Stimulated activated CD4-positive, alpha-beta T cell treated with anti-CD3 and anti-CD28 coated beads, Interleukin-4, amount 100 ng/mL, for 24 hours (primary cell): ENCODE results near the gene FBXL19.

Source experiments
- DNase-seq: peaks from one replicate; pipeline ENCODE4 v3.0.0-alpha.2; 2020

The FBXL19 gene

DNA sequence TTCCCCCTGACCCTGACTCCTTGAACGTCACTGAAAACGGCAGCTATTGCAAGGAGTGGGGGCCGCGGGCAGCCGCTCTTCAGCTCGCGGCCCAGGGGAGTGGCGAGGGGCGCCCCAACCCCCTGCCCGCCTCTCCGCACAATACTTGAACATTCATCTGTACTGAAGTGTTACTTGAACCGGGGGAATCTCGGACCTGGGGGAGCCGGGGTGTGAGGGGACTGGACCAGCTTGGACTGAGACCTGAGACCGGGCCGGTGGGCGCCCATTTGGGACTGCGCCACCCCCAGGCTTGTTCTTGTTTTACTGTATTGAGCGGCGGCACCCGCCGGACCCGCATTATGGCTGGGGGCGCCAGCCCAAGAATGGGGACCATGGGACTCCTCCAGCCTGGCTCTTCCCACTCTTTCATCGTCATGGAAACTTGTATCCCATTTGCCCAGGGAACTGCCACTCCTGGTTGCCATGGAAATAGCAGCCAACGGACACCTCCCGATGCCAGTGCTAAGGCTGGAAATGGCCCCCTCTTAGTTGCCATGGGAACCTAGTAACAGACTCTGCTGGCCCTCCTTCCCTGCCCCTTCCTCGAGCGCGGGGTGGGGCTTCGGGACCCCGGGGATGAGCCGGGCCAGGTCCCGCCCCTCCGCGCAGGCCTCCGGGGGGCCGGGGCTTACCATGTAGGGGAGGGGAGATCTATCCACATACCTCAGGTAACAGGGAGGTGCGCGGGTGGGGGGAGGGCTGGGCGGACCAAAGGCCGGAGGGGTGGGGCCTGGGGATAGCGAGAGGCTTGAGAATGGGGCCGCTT lies 24.7 kb downstream of the FBXL19 start:
- no peak for DNase-seq

DNA sequence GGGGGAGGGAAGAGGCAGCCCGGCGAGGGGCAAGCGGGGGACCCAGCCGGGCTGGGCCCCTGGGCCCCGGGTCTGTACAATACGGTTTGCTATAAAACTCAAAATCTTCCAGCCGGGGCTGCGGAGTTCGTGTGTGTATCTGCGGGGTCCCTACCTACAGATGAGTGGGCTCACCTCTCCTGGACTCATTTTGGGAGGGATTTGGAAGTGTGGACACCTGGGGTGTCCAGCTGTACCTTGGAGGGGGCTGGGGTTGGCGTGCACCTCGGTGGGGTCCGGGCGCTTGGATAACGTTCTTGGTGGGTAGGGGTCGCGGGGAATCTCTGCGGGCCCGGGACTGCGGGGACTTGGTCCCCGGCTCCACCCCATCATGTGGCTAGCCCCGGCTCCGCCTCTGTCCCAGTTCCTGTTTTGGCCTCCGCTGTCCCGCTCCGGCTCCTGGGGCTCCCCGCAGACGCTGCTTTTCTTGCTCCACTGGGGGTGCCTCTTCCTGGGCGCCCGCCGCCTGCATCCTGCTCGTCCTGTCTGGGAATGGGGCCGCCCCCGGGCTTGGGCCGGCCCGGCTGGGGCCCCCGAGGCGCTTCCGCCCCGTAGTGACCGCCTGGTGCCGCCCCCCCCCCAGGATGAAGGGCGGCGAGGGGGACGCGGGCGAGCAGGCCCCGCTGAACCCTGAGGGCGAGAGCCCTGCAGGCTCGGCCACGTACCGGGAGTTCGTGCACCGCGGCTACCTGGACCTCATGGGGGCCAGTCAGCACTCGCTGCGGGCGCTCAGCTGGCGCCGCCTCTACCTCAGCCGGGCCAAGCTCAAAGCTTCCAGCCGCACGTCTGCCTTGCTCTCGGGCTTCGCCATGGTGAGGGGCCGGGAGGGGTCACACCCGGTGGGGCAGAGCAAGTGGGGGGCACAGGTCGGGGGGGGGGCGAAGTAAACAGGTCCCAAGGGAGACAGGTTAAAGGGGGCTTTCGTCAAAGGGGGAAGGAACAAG lies 25.6 kb downstream of the FBXL19 start, which contains the start of gene ORAI3:
Gene ORAI3, plus strand, starts transcription at position 402 of the 983 bp plus-strand sequence. Its CDS starts 222 bp downstream, at position 624.
- peak; percentile 41 for DNase-seq

GRCh38 chr16:30949650-30950515 lies 26.5 kb downstream of the FBXL19 start:
- peak; percentile 27 for DNase-seq

DNA sequence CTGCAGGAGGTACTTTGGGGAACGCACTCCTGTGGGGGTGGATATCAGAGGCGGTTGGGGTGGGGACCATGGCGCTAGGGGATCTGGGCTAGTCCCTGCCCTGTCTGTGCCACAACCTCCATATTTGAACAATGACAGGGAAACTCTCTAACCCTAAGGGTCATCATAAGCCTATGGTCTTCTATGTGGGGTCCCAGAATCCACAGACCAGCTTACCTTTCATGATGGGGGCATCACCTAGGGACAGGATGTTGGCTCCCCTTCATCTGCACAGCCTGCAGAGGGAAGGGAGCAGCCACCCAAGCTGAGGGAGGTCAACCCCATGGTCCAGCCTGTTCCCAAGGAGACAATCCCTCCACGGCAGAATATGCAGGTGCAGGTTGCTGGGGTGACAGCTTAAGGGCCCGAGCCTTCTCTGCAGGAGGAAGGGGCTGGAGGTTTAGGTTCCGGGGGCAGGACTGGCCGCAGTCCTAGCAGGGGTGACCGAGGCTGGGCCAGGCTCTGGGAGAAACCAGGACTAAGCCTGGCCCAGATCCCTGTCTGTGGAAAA lies 27.2 kb downstream of the FBXL19 start:
- DNase-seq, result no peak

DNA sequence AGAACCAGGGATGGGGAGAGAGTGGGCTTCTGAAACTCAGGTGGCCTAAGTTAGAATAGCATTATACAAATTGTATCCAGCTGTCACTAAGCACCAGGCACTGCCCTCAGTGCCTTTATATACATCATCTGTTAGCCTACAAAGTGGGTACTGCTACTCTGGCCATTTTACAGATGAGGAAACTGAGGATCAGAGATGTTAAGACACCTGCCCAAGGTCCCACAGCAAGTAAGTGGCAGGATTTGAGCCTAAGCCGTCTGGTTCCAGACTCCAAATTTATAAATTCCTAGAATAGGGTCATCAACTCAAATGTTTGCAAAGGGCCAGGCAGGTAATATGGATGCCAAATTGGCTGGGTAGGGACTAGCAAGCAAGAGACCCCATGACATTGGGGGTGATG lies 27.8 kb downstream of the FBXL19 start:
- DNase-seq, result no peak

DNA sequence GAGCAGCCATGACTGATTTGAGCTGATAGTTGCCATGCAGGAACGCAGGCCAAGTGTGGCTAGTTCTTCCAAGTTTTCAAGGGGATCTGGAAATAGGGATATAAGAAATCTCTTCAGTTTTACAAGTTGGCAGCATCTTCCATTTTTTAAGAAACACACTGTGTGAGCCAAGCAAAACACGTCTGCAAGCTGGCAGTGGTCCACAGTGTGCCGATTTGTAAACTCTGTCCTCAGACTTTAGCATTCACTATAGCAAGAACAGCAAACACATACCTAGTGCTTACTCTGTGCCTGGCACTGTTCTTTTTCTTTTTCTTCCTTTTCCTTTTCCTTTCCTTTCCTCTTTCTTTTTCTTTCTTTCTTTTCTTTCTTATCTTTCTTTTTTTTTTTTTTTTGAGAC lies 28.4 kb downstream of the FBXL19 start:
- DNase-seq, result no peak

DNA sequence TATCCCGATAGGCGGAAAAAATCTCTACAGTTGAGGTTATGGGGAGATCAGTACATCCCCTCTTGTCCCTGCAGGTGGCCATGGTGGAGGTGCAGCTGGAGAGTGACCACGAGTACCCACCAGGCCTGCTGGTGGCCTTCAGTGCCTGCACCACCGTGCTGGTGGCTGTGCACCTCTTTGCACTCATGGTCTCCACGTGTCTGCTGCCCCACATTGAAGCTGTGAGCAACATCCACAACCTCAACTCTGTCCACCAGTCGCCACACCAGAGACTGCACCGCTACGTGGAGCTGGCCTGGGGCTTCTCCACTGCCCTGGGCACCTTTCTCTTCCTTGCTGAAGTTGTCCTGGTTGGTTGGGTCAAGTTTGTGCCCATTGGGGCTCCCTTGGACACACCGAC lies 29.7 kb downstream of the FBXL19 start:
- DNase-seq, result no peak

GRCh38 chr16:30953511-30954124 lies 30.2 kb downstream of the FBXL19 start:
- DNase-seq, result peak; percentile 67

- no peak for DNase-seq
Measured at GRCh38 chr16:30954993-30955392, 31.6 kb downstream of the FBXL19 start.

DNA sequence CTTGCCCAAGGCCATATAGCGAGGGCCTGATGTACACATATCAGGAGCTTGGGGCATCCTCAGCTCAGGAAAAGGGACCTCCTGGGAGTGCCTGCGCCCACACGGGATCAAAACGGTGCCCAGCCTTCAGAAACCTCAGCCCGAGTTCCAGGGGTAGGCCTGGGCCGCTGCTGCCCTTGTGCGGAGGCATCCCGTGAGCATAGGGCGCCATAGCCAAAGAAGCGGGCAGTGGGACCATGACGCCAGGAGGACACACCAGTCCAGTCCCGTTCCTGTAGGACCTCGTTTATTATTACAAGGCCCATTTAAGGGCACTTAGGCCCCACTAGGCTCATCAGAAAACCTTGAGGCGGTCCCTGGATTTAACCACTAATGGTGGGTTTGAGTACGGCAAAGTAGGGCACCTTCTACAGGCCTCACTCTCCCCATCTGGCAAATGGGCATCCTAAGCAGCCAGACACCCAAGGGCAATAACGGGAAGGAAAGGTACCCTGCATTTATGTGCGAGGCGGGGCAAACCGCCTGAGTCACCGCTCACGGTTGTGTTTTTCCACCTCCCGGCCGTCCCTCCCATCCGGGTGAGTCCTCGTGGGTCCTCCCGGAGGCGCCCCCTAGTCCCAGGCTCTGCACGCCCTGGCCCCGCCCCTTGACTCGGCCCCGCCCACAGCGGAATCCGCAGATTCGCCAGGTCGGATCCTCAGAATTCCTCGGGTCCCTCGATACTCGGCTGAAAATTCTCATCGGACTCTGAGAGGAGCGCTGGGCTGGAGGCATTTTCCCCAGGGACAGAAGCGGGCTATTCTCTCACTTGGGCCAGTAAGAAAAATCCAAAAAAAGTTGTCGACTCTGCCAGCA lies 33.5 kb downstream of the FBXL19 start:
- peak; percentile 94 for DNase-seq

DNA sequence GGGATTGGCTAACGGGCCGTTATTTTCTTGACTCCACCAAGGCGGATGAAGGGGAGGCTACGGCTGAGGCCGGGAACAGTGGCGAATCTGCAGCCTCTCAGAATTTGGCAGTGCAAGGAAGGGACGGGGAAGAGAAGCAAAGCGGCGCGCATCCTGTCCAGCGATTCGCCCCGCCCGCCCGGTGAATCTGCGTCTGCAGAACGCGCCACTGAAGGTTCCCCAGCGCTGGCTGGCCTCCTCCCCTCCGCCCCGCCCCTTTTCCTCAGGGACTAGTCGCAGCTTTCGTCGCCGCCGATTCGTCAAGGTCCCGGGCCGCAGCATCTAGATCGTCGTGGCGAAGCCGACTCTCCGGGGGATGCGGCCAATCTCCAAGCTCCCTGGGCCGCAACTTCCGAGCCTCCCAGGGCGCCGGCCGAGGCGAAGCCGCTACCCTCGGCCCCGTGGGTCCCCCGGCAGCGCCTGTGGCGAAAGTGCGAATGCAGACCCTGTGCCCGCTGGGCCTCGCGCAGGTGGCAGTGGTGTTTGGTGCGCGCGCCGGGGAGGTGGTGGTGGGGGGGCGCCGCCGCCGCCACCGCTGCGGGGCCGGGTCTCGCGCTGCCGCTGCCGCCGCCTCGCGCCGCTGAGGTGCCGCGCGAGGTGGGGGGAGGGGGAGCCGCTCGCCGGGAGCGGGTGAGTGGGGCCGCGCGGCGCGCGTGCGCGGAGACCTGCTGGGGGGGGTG lies 34.2 kb downstream of the FBXL19 start, which contains the start of gene SETD1A:
Gene SETD1A, plus strand, starts transcription at position 299 of the 719 bp plus-strand sequence. CDS start 978 bp downstream, outside the sequence.
- DNase-seq, result peak; percentile 98

DNA sequence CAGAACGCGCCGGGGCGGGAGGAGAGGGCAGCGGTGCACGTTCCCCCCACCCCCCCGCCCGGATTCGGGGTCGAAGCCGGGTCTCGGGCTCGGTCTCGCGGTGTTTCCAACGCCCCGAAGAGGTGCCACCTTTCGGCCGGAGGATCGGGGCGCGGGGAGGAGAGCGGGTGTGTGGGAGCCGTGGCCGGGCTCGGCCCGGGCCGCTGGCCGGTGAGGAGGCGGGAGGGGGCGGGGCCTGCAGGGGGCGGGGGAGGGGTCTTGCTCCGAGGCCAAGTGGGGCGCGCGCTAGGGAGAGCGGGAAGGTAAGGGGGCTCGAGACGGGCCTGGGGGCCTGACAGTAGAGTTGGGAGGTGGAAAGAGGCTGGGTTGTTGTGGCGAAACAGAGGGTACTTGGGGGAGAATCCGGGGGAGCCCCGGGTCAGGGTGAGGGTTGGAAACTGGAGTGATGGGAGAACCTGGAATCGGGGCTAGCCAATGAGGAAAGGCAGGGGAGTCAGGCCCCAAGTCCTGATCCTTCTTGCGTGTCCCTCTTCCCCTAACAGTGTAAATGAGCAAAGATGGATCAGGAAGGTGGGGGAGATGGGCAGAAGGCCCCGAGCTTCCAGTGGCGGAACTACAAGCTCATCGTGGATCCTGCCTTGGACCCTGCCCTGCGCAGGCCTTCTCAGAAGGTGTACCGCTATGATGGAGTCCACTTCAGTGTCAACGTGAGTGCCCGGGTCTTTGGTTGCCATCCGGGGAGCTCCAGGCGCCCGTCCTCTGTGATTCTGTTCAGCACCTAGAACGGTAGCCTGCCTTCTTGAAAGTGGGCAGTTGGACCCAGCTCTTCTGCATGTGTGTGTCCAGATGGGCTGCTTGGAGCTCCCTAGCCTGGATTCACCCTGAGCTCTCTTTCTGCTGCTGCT lies 35.1 kb downstream of the FBXL19 start:
- no peak for DNase-seq

- no peak for DNase-seq
Measured at GRCh38 chr16:30961384-30961783, 38.0 kb downstream of the FBXL19 start.

DNA sequence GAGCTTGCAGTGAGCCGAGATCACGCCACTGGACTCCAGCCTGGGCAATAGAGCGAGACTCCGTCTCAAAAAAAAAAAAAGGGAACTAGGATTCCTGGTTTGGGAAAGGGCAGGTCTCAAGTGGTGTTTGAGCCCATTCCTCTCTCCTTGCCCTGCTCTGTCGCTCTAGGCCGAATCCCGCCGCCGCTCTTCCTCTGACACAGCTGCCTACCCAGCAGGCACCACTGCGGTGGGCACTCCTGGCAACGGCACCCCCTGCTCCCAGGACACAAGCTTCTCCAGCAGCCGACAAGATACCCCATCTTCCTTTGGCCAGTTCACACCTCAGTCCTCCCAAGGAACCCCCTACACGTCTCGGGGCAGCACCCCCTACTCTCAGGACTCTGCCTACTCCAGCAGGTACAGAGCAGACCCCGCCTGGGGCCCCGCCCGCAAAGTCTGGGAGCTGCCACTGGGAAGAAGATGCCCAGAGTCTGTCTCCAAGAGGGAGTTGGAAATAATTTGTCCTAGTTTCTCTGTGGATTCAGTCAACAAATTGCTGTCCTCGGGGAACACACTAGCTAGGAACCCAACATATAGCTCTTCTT lies 40.6 kb downstream of the FBXL19 start:
- no peak for DNase-seq

DNA sequence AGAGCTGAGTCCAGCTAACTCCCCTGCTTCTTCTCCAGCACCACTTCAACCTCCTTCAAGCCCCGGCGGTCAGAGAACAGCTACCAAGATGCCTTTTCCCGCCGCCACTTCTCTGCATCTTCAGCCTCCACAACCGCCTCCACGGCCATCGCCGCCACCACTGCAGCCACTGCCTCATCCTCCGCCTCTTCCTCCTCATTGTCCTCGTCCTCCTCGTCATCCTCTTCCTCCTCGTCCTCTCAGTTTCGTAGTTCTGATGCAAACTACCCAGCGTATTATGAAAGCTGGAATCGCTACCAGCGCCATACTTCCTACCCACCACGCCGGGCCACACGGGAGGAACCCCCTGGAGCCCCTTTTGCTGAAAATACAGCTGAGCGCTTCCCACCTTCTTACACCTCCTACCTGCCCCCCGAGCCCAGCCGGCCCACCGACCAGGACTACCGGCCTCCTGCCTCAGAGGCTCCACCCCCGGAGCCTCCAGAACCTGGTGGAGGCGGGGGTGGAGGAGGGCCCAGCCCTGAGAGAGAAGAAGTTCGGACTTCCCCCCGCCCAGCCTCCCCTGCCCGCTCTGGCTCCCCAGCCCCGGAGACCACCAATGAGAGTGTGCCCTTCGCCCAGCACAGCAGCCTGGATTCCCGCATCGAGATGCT lies 41.3 kb downstream of the FBXL19 start:
- no peak for DNase-seq

DNA sequence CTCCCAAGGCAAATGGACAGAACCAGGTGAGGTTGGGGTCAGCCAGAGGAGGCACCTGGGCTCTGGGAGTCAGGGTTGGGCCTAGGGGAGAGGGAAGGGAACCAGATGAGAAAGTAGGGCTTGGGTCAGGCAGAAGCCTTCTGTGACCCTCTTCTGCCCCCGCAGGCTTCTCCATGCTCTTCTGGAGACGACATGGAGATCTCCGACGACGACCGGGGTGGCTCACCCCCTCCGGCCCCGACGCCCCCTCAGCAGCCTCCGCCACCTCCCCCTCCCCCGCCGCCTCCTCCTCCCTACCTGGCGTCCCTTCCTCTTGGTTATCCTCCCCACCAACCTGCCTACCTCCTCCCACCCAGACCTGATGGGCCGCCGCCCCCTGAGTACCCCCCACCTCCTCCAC lies 42.1 kb downstream of the FBXL19 start:
- DNase-seq, result no peak

- no peak for DNase-seq
Measured at GRCh38 chr16:30966033-30966619, 42.8 kb downstream of the FBXL19 start.

GRCh38 chr16:30967795-30968194 lies 44.4 kb downstream of the FBXL19 start:
- no peak for DNase-seq
